Panc1 (cell line): ENCODE measurements around the gene IGFBP7. TPM values are rescaled to one million over a fixed set of nuclear protein-coding genes. Genes with fewer than 3 reads are reported as not detected.

Experiments
- ATAC-seq: fragments of 200-7000 bp; cut with Tn5 transposase; 2 replicates; pipeline ENCODE4 v1.9.1; 2020; ENCODE audit warnings: mild to moderate bottlenecking, moderate library complexity
- BruUV-seq: library from RNA; stranded (reverse); fragments of 400-500 nt; replicated peaks from 2 replicates; lab custom pipeline; 2021; lab: Mats Ljungman, UMichigan
- CTCF ChIA-PET: fragments of 300-600 bp; sonication (Branson Sonifier 250); formaldehyde crosslinking; loops from one replicate; lab custom pipeline; 2022; ENCODE audit warnings: antibody characterized with exemption; lab: Charles Lee
- POLR2A ChIA-PET: fragments of 300-600 bp; sonication (Branson Sonifier 250); formaldehyde crosslinking; loops from one replicate; lab custom pipeline; 2022; ENCODE audit warnings: antibody characterized with exemption; lab: Charles Lee
- DNase-seq: peaks from one replicate; pipeline ENCODE4 v3.0.0-alpha.2; 2010; ENCODE audit warnings: low read depth, low spot score
- H3K27ac ChIP-seq: 2 replicates; pipeline ENCODE4 v1.5.1; 2011; ENCODE audit warnings: mild to moderate bottlenecking, low read length, inconsistent platforms
- H3K27me3 ChIP-seq: fragments of 200-500 bp; sonication (Bioruptor generic); 2 replicates; pipeline ENCODE4 v1.6.0; 2014; ENCODE audit warnings: low read length, inconsistent platforms; ENCODE audit not compliant: control insufficient read depth, insufficient read depth
- H3K36me3 ChIP-seq: fragments of 200-500 bp; sonication (Bioruptor generic); 2 replicates; pipeline ENCODE4 v1.5.1; 2014; ENCODE audit warnings: inconsistent platforms, mild to moderate bottlenecking, low read length, moderate library complexity; ENCODE audit not compliant: control insufficient read depth, insufficient read depth
- H3K4me1 ChIP-seq: 2 replicates; pipeline ENCODE4 v1.5.1; 2011; ENCODE audit warnings: inconsistent platforms, mild to moderate bottlenecking, low read length, moderate library complexity; ENCODE audit not compliant: control insufficient read depth, insufficient read depth
- H3K4me3 ChIP-seq, 2 experiments: 2 replicates each; pipeline ENCODE4 v1.5.1; 2011 to 2012; ENCODE audit warnings: low read depth in 2 of 2, low read length in 2 of 2, mild to moderate bottlenecking in 2 of 2, inconsistent platforms in 1 of 2, moderate library complexity in 1 of 2
- H3K9me3 ChIP-seq: fragments of 200-500 bp; sonication (Bioruptor generic); 2 replicates; pipeline ENCODE4 v1.5.1; 2014; ENCODE audit warnings: low read depth, mild to moderate bottlenecking, inconsistent platforms, low read length, moderate library complexity; ENCODE audit not compliant: control insufficient read depth, insufficient read depth
- POLR2AphosphoS5 ChIP-seq: IDR thresholded peaks from 2 replicates; pipeline ENCODE4 v1.6.1; 2012; ENCODE audit warnings: mild to moderate bottlenecking, low read depth, low read length, moderate library complexity
- SIN3A ChIP-seq: IDR thresholded peaks from 2 replicates; pipeline ENCODE4 v1.6.1; 2012; ENCODE audit warnings: low read depth, mild to moderate bottlenecking, low read length, moderate library complexity, borderline replicate concordance; ENCODE audit not compliant: insufficient read depth
- TCF7L2 ChIP-seq: IDR thresholded peaks from 2 replicates; pipeline ENCODE4 v1.6.1; 2011; ENCODE audit warnings: mild to moderate bottlenecking, low read depth, low read length, inconsistent platforms
- in situ Hi-C: cut with HindIII; loops from 2 replicates; pipeline ENCODE4 v1.10.0; 2016; ENCODE audit warnings: low sequenced_read_pairs, low pct_unique_long_range_greater_than_20kb
- intact Hi-C: fragments of 100-400 bp; cut with micrococcal nuclease; formaldehyde crosslinking; loops from one replicate; pipeline ENCODE4 v1.10.0; 2022; ENCODE audit not compliant: unreplicated experiment
- total RNA-seq: library from RNA; stranded (reverse); gene quantifications from one replicate; pipeline ENCODE4 v1.2.1, GENCODE V29; 2021; ENCODE audit not compliant: unreplicated experiment
- TF ChIP-seq, protein P1 (sequence below): fragments of 450-650 bp; IDR thresholded peaks from 2 replicates; pipeline ENCODE4 v1.5.1; 2017; ENCODE audit warnings: mild to moderate bottlenecking
- TF ChIP-seq, protein P2 (sequence below), 2 experiments: IDR thresholded peaks; 2 replicates each; pipeline ENCODE4 v1.6.1; 2011 to 2012; ENCODE audit warnings: low read depth in 2 of 2, control low read depth in 1 of 2, low read length in 1 of 2, mild to moderate bottlenecking in 1 of 2, moderate library complexity in 1 of 2; ENCODE audit not compliant: insufficient read depth in 1 of 2

The IGFBP7 gene
- total RNA-seq, 1 experiment from 2014 or later = 9.5 TPM

DNA sequence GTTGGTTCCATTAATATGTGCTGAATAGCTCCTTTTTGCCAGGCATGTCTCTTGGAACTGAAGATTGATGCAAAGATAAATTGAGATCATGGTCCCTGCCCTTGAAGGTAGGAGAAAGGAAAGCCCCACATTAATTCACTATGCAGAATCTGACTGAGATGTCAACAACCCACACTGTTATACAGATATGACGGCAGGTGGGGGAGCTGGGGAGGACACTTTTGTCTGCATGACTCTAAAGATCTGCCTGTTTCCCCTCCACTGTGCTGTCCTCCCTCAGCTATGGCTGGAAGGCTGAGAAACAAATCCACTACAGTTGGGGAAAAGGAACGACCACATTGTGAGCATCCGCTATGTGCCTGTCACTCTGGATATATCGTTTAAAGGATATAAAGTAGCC, 36.3 kb upstream of the IGFBP7 start:
- H3K36me3 ChIP-seq = no peaks in the 10 kb centered on the region
- H3K27me3 ChIP-seq = no peaks in the 10 kb centered on the region
- H3K27ac ChIP-seq = no peak overlapping the region
- intact Hi-C loops (loop anchor here (10.0 kb wide), 1 partner anchor 102 kb away; no protein-coding TSS in a partner anchor), in situ Hi-C loops (no loop called here)
- H3K4me3 ChIP-seq = no peak overlapping the region
- DNase-seq = no peak
- ChIA-PET POLR2A (no interaction called here), CTCF (no interaction called here)
- ATAC-seq = no peak
- TF ChIP-seq, protein P1, sequence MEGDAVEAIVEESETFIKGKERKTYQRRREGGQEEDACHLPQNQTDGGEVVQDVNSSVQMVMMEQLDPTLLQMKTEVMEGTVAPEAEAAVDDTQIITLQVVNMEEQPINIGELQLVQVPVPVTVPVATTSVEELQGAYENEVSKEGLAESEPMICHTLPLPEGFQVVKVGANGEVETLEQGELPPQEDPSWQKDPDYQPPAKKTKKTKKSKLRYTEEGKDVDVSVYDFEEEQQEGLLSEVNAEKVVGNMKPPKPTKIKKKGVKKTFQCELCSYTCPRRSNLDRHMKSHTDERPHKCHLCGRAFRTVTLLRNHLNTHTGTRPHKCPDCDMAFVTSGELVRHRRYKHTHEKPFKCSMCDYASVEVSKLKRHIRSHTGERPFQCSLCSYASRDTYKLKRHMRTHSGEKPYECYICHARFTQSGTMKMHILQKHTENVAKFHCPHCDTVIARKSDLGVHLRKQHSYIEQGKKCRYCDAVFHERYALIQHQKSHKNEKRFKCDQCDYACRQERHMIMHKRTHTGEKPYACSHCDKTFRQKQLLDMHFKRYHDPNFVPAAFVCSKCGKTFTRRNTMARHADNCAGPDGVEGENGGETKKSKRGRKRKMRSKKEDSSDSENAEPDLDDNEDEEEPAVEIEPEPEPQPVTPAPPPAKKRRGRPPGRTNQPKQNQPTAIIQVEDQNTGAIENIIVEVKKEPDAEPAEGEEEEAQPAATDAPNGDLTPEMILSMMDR = no peak
- TF ChIP-seq TCF7L2 = no peak
- TF ChIP-seq, protein P2, sequence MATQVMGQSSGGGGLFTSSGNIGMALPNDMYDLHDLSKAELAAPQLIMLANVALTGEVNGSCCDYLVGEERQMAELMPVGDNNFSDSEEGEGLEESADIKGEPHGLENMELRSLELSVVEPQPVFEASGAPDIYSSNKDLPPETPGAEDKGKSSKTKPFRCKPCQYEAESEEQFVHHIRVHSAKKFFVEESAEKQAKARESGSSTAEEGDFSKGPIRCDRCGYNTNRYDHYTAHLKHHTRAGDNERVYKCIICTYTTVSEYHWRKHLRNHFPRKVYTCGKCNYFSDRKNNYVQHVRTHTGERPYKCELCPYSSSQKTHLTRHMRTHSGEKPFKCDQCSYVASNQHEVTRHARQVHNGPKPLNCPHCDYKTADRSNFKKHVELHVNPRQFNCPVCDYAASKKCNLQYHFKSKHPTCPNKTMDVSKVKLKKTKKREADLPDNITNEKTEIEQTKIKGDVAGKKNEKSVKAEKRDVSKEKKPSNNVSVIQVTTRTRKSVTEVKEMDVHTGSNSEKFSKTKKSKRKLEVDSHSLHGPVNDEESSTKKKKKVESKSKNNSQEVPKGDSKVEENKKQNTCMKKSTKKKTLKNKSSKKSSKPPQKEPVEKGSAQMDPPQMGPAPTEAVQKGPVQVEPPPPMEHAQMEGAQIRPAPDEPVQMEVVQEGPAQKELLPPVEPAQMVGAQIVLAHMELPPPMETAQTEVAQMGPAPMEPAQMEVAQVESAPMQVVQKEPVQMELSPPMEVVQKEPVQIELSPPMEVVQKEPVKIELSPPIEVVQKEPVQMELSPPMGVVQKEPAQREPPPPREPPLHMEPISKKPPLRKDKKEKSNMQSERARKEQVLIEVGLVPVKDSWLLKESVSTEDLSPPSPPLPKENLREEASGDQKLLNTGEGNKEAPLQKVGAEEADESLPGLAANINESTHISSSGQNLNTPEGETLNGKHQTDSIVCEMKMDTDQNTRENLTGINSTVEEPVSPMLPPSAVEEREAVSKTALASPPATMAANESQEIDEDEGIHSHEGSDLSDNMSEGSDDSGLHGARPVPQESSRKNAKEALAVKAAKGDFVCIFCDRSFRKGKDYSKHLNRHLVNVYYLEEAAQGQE (IDR thresholded peaks at IDR 0.05; ENCODE audit: insufficient read depth in 1 of 2, low read depth in 2 of 2, low read length in 1 of 2) = no peak
- no peak for TF ChIP-seq SIN3A
- TF ChIP-seq POLR2AphosphoS5 = no peak
- no peaks in the 10 kb centered on the region for H3K4me1 ChIP-seq
- no TSS peak for BruUV-seq
- no peaks in the 10 kb centered on the region for H3K9me3 ChIP-seq

DNA sequence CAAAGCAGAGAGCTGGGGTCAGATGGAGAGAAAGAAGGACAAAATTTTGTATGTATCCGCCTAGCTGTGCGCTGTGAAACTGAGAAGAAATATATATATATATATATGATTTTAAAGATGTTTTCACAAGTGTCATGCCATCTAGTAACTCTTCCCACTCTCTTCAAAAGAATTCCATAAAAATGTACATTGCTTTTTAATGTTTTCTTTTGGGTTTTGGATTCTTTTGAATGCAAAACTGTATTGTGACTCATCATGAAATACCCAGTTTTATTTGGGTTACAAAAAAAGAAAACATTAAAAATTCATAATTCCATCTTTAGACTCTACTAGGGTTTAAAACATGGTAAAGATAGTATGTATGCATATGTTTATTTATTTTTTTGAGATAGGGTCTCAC, 34.3 kb upstream of the IGFBP7 start:
- Histone ChIP-seq H3K36me3 (no peaks in the 10 kb centered on the region), H3K27me3 (no peaks in the 10 kb centered on the region), H3K27ac (no peak overlapping the region), H3K4me1 (no peaks in the 10 kb centered on the region), H3K4me3 (no peak overlapping the region), H3K9me3 (no peaks in the 10 kb centered on the region)
- intact Hi-C loops = loop anchor here (10.0 kb wide), 1 partner anchor 100 kb away; no protein-coding TSS in a partner anchor
- TF ChIP-seq, protein P2 (IDR thresholded peaks at IDR 0.05; ENCODE audit: insufficient read depth in 1 of 2, low read depth in 2 of 2, low read length in 1 of 2) = no peak
- TF ChIP-seq POLR2AphosphoS5 (no peak), SIN3A (no peak), TCF7L2 (no peak)
- TF ChIP-seq, protein P1 = no peak
- in situ Hi-C loops = no loop called here
- POLR2A ChIA-PET = interaction anchor here (0.7 kb wide), 1 partner anchor 19 kb away, joined by 8 read pairs; no protein-coding TSS in a partner anchor
- no peak for DNase-seq
- CTCF ChIA-PET = no interaction called here
- no TSS peak for BruUV-seq
- ATAC-seq = no peak
